T-helper 1 cell treated with Interleukin-12 subunit alpha and Interleukin-12 subunit beta and Interleukin-4 antibody, amounts not matched to agents 30 μg/mL and 1 μg/mL, for 36 hours (primary cell): Measurements from ENCODE around the gene ANKFN1.
"Not testable (repeated sequence)": the region's sequence is repeated elsewhere in the genome, so short reads cannot be mapped to it uniquely, and the experiment has no call there.

Experiments used
- H3K27ac Mint-ChIP-seq: one replicate; pipeline ENCODE4 v1.8.0; 2021; ENCODE audit warnings: mild to moderate bottlenecking, mixed read lengths
- H3K27me3 Mint-ChIP-seq: one replicate; pipeline ENCODE4 v1.8.0; 2021; ENCODE audit warnings: low read depth, mixed read lengths
- H3K36me3 Mint-ChIP-seq: one replicate; pipeline ENCODE4 v1.8.0; 2021; ENCODE audit warnings: low read depth, mixed read lengths
- H3K4me1 Mint-ChIP-seq: one replicate; pipeline ENCODE4 v1.8.0; 2021; ENCODE audit warnings: low read depth, mixed read lengths
- H3K4me3 Mint-ChIP-seq: one replicate; pipeline ENCODE4 v1.8.0; 2021; ENCODE audit warnings: mild to moderate bottlenecking, moderate library complexity, mixed read lengths
- H3K9me3 Mint-ChIP-seq: one replicate; pipeline ENCODE4 v1.8.0; 2021; ENCODE audit warnings: mixed read lengths

The ANKFN1 gene

GRCh38 chr17:56326001-56326359, 172.7 kb downstream of the ANKFN1 start:
- H3K9me3 Mint-ChIP-seq = no peaks in the 10 kb centered on the region
- H3K36me3 Mint-ChIP-seq = no peaks in the 10 kb centered on the region
- H3K4me3 Mint-ChIP-seq = no peak overlapping the region
- H3K4me1 Mint-ChIP-seq = no peaks in the 10 kb centered on the region
- H3K27ac Mint-ChIP-seq = no peak overlapping the region
- H3K27me3 Mint-ChIP-seq = peaks cover 17% of the 10 kb centered on the region

- Mint-ChIP-seq H3K9me3 (no peaks in the 10 kb centered on the region), H3K27ac (no peak overlapping the region), H3K27me3 (peaks cover 4% of the 10 kb centered on the region), H3K4me1 (no peaks in the 10 kb centered on the region), H3K36me3 (no peaks in the 10 kb centered on the region), H3K4me3 (no peak overlapping the region)
Measured at GRCh38 chr17:56347639-56348038, 194.4 kb downstream of the ANKFN1 start.

DNA sequence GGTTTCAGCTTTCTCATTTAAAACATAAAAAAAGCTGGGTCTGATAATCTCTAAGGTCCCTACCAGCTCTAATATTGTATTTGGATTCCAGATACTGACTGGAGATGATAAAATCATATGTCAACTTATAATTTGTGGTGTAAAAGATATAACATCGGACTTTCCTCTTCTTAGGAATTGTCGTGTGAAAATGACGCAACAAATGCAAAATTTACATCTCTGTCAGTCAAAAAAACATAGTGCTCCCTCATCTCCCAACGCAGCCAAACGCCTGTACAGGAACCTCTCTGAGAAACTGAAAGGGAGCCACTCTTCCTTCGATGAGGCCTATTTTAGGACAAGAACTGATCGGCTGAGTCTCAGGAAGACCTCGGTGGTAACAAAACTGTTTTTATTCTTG, 197.3 kb downstream of the ANKFN1 start:
- Mint-ChIP-seq H3K27me3 (no peaks in the 10 kb centered on the region), H3K4me1 (no peaks in the 10 kb centered on the region), H3K9me3 (no peaks in the 10 kb centered on the region), H3K4me3 (no peak overlapping the region), H3K36me3 (no peaks in the 10 kb centered on the region), H3K27ac (no peak overlapping the region)

DNA sequence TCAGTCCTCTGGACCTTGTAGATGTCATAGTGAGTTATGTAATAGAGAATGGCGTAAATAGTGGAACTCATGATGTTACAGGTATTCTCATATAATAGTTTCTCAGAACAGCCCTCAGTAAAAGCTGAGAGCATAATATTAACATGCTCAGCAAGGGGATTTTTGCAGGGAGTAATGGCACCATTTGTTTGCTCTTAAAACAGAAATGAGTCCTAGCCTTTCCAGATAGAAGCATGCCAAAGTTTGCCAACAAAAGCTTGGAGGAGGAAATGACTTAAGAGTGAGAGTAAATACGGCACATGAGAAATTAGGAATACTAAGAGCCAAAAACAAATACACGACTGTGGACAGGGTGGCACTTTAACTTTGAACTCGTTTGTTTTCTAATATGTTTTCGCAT, 198.4 kb downstream of the ANKFN1 start:
- Mint-ChIP-seq H3K4me3 (no peak overlapping the region), H3K36me3 (no peaks in the 10 kb centered on the region), H3K9me3 (no peaks in the 10 kb centered on the region), H3K27me3 (no peaks in the 10 kb centered on the region), H3K27ac (no peak overlapping the region), H3K4me1 (no peaks in the 10 kb centered on the region)

DNA sequence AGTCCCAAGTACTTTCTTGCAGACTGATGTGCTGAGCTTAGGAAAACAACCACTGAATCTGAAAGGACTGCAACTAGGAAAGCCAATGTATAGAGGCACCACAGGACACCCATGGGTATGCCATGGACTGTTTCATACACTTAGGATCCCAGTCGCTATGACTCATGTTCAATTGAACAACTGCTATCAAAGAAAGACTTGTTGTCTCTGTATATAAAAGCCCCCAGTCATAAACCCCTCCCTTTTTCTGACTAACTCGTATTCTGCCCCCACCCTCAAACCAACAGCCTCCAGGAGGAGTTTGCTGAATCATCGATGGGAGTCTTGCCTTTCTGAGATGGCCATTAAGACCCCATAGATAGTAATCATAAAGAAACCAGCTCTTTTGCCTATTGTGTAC, 205.4 kb downstream of the ANKFN1 start:
- H3K36me3 Mint-ChIP-seq = no peaks in the 10 kb centered on the region

DNA sequence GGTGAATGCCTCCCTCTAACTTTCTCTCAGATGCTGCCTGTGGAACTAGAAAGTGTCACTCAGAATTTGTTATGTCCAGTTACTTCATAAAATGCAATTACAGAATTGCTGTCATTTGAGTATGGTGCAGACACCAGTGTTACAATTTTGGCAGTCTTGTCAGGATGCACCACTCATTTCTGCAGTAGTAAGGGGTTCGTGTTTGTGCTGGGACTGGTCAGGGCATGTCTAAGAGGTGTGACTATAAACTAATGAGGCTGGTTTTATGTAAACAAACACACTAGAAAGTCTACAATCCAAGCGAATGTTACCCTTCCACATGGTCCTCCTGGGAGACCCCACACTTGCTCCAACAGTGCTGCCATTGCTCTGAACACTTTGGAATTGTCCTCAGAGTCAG, 206.2 kb downstream of the ANKFN1 start:
- Mint-ChIP-seq H3K4me1 (no peaks in the 10 kb centered on the region), H3K4me3 (no peak overlapping the region), H3K9me3 (no peaks in the 10 kb centered on the region), H3K36me3 (no peaks in the 10 kb centered on the region), H3K27ac (no peak overlapping the region), H3K27me3 (no peaks in the 10 kb centered on the region)

More for the DNA sequence above, 205.4 kb downstream of the ANKFN1 start:
- Mint-ChIP-seq H3K4me3 (no peak overlapping the region), H3K9me3 (no peaks in the 10 kb centered on the region), H3K27ac (no peak overlapping the region), H3K4me1 (no peaks in the 10 kb centered on the region), H3K27me3 (no peaks in the 10 kb centered on the region)

- Mint-ChIP-seq H3K4me3 (no peak overlapping the region), H3K27me3 (peaks cover 3% of the 10 kb centered on the region), H3K27ac (no peak overlapping the region), H3K4me1 (no peaks in the 10 kb centered on the region), H3K9me3 (no peaks in the 10 kb centered on the region), H3K36me3 (no peaks in the 10 kb centered on the region)
Measured at GRCh38 chr17:56367366-56367765, 214.1 kb downstream of the ANKFN1 start.

DNA sequence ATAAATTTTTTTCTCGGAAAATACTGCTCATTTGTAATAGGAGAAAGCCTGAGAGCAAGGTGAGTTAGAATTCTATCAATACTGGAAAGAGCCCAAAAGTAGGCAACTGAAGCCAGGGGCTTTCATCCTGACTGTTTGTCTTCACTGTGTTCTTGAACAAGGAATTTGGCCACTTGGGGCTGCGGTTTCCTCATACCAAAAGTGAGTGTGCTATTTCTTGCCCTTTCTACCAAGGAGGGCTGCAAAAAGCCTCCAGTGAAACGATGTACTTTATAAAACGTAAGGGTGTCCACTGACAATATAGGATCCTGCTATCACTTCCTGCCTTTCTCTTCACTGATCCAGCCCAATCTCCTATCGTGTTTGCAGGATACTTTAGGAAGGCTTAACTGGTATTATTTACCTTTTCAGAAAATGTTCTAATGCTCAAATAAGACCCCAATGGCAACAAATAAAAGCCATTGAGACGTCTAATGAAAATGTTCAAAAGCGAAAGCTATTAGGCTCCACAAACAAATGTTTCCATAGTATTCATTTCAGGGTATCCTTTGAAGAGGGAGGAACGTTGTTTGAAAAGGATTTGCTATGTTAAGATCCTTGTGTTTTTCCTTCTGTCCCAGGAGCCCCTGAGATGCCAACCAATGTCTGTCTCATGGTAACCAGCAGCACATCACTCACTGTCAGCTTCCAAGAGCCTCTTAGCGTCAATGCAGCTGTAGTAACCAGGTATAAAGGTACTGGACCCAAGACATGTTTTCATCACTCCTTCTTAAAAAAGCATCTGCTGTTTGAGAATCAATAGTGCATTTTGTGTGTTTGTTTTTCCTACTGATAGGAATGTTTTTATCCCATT, 220.9 kb downstream of the ANKFN1 start:
- H3K27ac Mint-ChIP-seq = no peak overlapping the region
- no peaks in the 10 kb centered on the region for H3K9me3 Mint-ChIP-seq
- no peaks in the 10 kb centered on the region for H3K36me3 Mint-ChIP-seq
- no peaks in the 10 kb centered on the region for H3K4me1 Mint-ChIP-seq
- no peak overlapping the region for H3K4me3 Mint-ChIP-seq
- H3K27me3 Mint-ChIP-seq = peaks cover 3% of the 10 kb centered on the region

- Mint-ChIP-seq H3K27ac (no peak overlapping the region), H3K36me3 (no peaks in the 10 kb centered on the region), H3K4me1 (no peaks in the 10 kb centered on the region), H3K4me3 (no peak overlapping the region), H3K9me3 (no peaks in the 10 kb centered on the region), H3K27me3 (no peaks in the 10 kb centered on the region)
Measured at GRCh38 chr17:56389356-56389755, 236.1 kb downstream of the ANKFN1 start.

GRCh38 chr17:56392321-56392720, 239.0 kb downstream of the ANKFN1 start:
- Mint-ChIP-seq H3K9me3 (no peaks in the 10 kb centered on the region), H3K36me3 (no peaks in the 10 kb centered on the region), H3K27ac (no peak overlapping the region), H3K4me1 (no peaks in the 10 kb centered on the region), H3K4me3 (no peak overlapping the region), H3K27me3 (no peaks in the 10 kb centered on the region)

DNA sequence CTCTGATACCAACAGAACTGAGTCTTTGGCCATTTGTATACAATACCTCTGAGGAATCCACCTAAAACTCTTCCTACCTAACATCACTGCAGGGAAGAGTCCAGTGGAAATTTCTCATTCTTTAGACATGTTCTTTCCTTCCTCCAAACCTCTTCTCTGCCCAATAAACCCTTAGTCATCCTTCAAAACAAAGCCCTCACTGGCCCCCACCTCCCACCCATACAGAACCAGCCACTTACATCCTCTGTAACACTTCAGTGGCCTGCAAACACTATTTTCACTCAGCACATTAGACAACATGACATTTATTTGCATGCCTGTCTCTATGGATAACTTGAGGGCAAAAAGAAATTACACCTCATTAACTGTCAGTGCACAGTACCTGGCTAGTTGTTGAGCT, 239.9 kb downstream of the ANKFN1 start:
- Mint-ChIP-seq H3K27ac (no peak overlapping the region), H3K9me3 (no peaks in the 10 kb centered on the region), H3K4me1 (no peaks in the 10 kb centered on the region), H3K27me3 (no peaks in the 10 kb centered on the region), H3K4me3 (no peak overlapping the region), H3K36me3 (no peaks in the 10 kb centered on the region)

DNA sequence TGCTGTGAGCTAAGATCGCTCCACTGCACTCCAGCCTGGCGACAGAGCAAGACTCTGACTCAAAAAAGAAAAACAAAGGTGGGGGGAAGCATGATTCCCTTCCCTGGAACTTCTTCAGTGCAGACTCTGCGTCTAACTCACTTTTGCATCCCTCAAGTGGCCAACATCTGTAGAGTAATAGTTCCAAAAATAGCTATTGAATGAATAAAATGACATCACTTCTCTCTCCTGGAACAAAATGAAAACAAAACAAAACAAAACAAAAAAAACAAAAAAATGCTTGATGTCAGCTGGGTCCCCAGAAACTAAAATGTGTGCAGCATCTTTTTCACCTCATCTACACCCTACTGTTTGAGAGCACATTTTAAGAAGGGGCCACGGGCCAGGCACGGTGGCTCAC, 242.5 kb downstream of the ANKFN1 start:
- Mint-ChIP-seq H3K27ac (no peak overlapping the region), H3K36me3 (no peaks in the 10 kb centered on the region), H3K4me1 (no peaks in the 10 kb centered on the region), H3K27me3 (no peaks in the 10 kb centered on the region), H3K4me3 (no peak overlapping the region), H3K9me3 (no peaks in the 10 kb centered on the region)

- Mint-ChIP-seq H3K36me3 (no peaks in the 10 kb centered on the region), H3K9me3 (peaks cover 2% of the 10 kb centered on the region), H3K27me3 (peaks cover 11% of the 10 kb centered on the region), H3K4me1 (no peaks in the 10 kb centered on the region), H3K4me3 (no peak overlapping the region), H3K27ac (no peak overlapping the region)
Measured at GRCh38 chr17:56407086-56407485, 253.8 kb downstream of the ANKFN1 start.

- not testable (repeated sequence) for H3K36me3 Mint-ChIP-seq, H3K27me3 Mint-ChIP-seq, H3K27ac Mint-ChIP-seq, H3K4me1 Mint-ChIP-seq, H3K4me3 Mint-ChIP-seq
- peaks cover 15% of the 10 kb centered on the region for H3K9me3 Mint-ChIP-seq
Measured at GRCh38 chr17:56412356-56412755, 259.1 kb downstream of the ANKFN1 start.

- no peak overlapping the region for H3K4me3 Mint-ChIP-seq
- H3K4me1 Mint-ChIP-seq = no peaks in the 10 kb centered on the region
- H3K27ac Mint-ChIP-seq = no peak overlapping the region
- H3K36me3 Mint-ChIP-seq = no peaks in the 10 kb centered on the region
- peaks cover 15% of the 10 kb centered on the region for H3K9me3 Mint-ChIP-seq
- no peaks in the 10 kb centered on the region for H3K27me3 Mint-ChIP-seq
Measured at GRCh38 chr17:56416682-56417351, 263.5 kb downstream of the ANKFN1 start.
